H1 (cell line): ENCODE data around the gene BCAS3. TPM values are rescaled to one million over a fixed set of nuclear protein-coding genes. Genes with fewer than 3 reads are reported as not detected.

ENCODE experiments used
- CTCF ChIA-PET: fragments of 300-600 bp; sonication (Branson Sonifier 250); formaldehyde crosslinking; loops from one replicate; lab custom pipeline; 2021; ENCODE audit not compliant: partially characterized antibody; lab: Charles Lee
- POLR2A ChIA-PET: fragments of 300-600 bp; sonication (Branson Sonifier 250); formaldehyde crosslinking; loops from one replicate; lab custom pipeline; 2021; ENCODE audit warnings: inconsistent platforms; ENCODE audit not compliant: partially characterized antibody; lab: Charles Lee
- DNase-seq, 2 experiments: peaks; one replicate each; pipeline versions ENCODE4 v3.0.0 to v3.0.0-alpha.2; 2010 to 2022; ENCODE audit warnings: low spot score in 2 of 2, low read depth in 1 of 2, mixed read lengths in 1 of 2
- FAIRE-seq: peaks from 2 replicates; lab custom pipeline; 2011; peaks lifted over from hg19 to GRCh38; lab: Jason Lieb, UNC
- H2AFZ ChIP-seq: 2 replicates; pipeline ENCODE4 v1.8.1; 2012; ENCODE audit warnings: low read length, inconsistent platforms
- H2AK5ac ChIP-seq: 2 replicates; pipeline ENCODE4 v1.6.1; 2013; ENCODE audit warnings: low read depth, low read length
- H2BK120ac ChIP-seq: replicated peaks from 2 replicates; pipeline ENCODE3; 2013; ENCODE audit warnings: low read depth, low read length, inconsistent platforms
- H2BK12ac ChIP-seq: 2 replicates; pipeline ENCODE4 v1.6.1; 2013; ENCODE audit warnings: low read depth, low read length
- H2BK15ac ChIP-seq: 2 replicates; pipeline ENCODE4 v1.6.1; 2013; ENCODE audit warnings: low read length
- H2BK20ac ChIP-seq: 2 replicates; pipeline ENCODE4 v1.6.1; 2013; ENCODE audit warnings: low read length
- H2BK5ac ChIP-seq: 2 replicates; pipeline ENCODE4 v1.6.1; 2013; ENCODE audit warnings: low read depth, low read length
- H3K14ac ChIP-seq: 2 replicates; pipeline ENCODE4 v1.6.1; 2013; ENCODE audit warnings: inconsistent platforms; ENCODE audit not compliant: insufficient read length
- H3K18ac ChIP-seq: 2 replicates; pipeline ENCODE4 v1.6.1; 2013; ENCODE audit warnings: low read length; ENCODE audit errors: extremely low read depth
- H3K23ac ChIP-seq: 2 replicates; pipeline ENCODE4 v1.6.1; 2013; ENCODE audit warnings: inconsistent platforms; ENCODE audit not compliant: insufficient read length
- H3K23me2 ChIP-seq: 2 replicates; pipeline ENCODE4 v1.6.1; 2013; ENCODE audit warnings: low read depth, low read length
- H3K27ac ChIP-seq: 2 replicates; pipeline ENCODE4 v1.6.1; 2011; ENCODE audit warnings: low read depth, low read length, inconsistent platforms
- H3K27me3 ChIP-seq, 4 experiments: replicated peaks in 1 of 4; 1 replicate in 1 of 4; 2 replicates in 3 of 4; pipeline versions ENCODE4 v1.6.1 to v1.8.1; 2011 to 2013; ENCODE audit warnings: low read length in 3 of 4, mild to moderate bottlenecking in 3 of 4, inconsistent platforms in 2 of 4, mixed read lengths in 2 of 4, moderate library complexity in 1 of 4; ENCODE audit not compliant: control insufficient read depth in 3 of 4, insufficient read depth in 3 of 4; ENCODE audit errors: extremely low read depth in 1 of 4
- H3K36me3 ChIP-seq, 4 experiments: 2 replicates each; pipeline versions ENCODE4 v1.6.1 to v1.8.1; 2011 to 2013; ENCODE audit warnings: mild to moderate bottlenecking in 4 of 4, low read length in 3 of 4, moderate library complexity in 2 of 4, control low read depth in 1 of 4, inconsistent platforms in 1 of 4; ENCODE audit not compliant: insufficient read depth in 4 of 4, control insufficient read depth in 2 of 4
- H3K4ac ChIP-seq: replicated peaks from 2 replicates; pipeline ENCODE3; 2013; ENCODE audit warnings: low read length, low read depth, mixed read lengths, inconsistent platforms; ENCODE audit not compliant: insufficient read length
- H3K4me1 ChIP-seq, 4 experiments: replicated peaks in 1 of 4; 1 replicate in 1 of 4; 2 replicates in 3 of 4; pipeline versions ENCODE4 v1.6.1 to v1.8.1; 2011 to 2013; ENCODE audit warnings: low read length in 3 of 4, inconsistent platforms in 2 of 4, mixed read lengths in 1 of 4; ENCODE audit not compliant: insufficient read depth in 4 of 4, control insufficient read depth in 3 of 4
- H3K4me2 ChIP-seq, 2 experiments: 2 replicates each; pipeline versions ENCODE4 v1.6.1 to v1.8.1; 2011 to 2013; ENCODE audit warnings: low read depth in 2 of 2, low read length in 2 of 2, control low read depth in 1 of 2, inconsistent platforms in 1 of 2, mild to moderate bottlenecking in 1 of 2; ENCODE audit not compliant: insufficient read depth in 1 of 2
- H3K4me3 ChIP-seq, 4 experiments: fragments of 200-600, 300-600 bp in 1 of 4; sonication (generic), shearing (Covaris generic), sonication (Bioruptor Twin) in 1 of 4; 2 replicates each; pipeline versions ENCODE4 v1.5.1 to v1.8.1; 2011 to 2016; ENCODE audit warnings: low read length in 4 of 4, low read depth in 3 of 4, control low read depth in 2 of 4, inconsistent platforms in 2 of 4, mild to moderate bottlenecking in 2 of 4, mixed read lengths in 1 of 4, moderate library complexity in 1 of 4; ENCODE audit not compliant: insufficient read depth in 2 of 4; ENCODE audit errors: extremely low read depth in 1 of 4
- H3K56ac ChIP-seq: replicated peaks from 2 replicates; pipeline ENCODE3; 2013; ENCODE audit warnings: low read depth, mild to moderate bottlenecking, mixed read lengths, low read length, inconsistent platforms; ENCODE audit not compliant: insufficient read length
- H3K79me1 ChIP-seq: 2 replicates; pipeline ENCODE4 v1.6.1; 2013; ENCODE audit warnings: low read depth, low read length, control low read depth
- H3K79me2 ChIP-seq, 2 experiments: 2 replicates each; pipeline versions ENCODE4 v1.6.1 to v1.8.1; 2012 to 2013; ENCODE audit warnings: low read length in 2 of 2, mild to moderate bottlenecking in 2 of 2, inconsistent platforms in 1 of 2; ENCODE audit not compliant: insufficient read depth in 2 of 2, control insufficient read depth in 1 of 2
- H3K9ac ChIP-seq, 4 experiments: replicated peaks in 1 of 4; 1 replicate in 1 of 4; 2 replicates in 3 of 4; pipeline versions ENCODE4 v1.6.1 to v1.8.1; 2011 to 2013; ENCODE audit warnings: low read depth in 3 of 4, low read length in 3 of 4, control low read depth in 2 of 4, mild to moderate bottlenecking in 2 of 4, moderate library complexity in 2 of 4, inconsistent platforms in 1 of 4; ENCODE audit errors: extremely low read depth in 1 of 4
- H3K9me3 ChIP-seq, 2 experiments: 2 replicates each; pipeline versions ENCODE4 v1.6.1 to v1.8.1; 2012 to 2013; ENCODE audit warnings: mild to moderate bottlenecking in 2 of 2, moderate library complexity in 2 of 2, control low read depth in 1 of 2, inconsistent platforms in 1 of 2, low read depth in 1 of 2, low read length in 1 of 2, mixed read lengths in 1 of 2; ENCODE audit not compliant: insufficient read depth in 2 of 2
- H4K20me1 ChIP-seq, 2 experiments: replicated peaks in 1 of 2; 2 replicates each; pipeline versions ENCODE3 to v1.8.1; 2011 to 2013; ENCODE audit warnings: inconsistent platforms in 2 of 2, low read length in 2 of 2, mild to moderate bottlenecking in 1 of 2; ENCODE audit not compliant: insufficient read depth in 2 of 2, control insufficient read depth in 1 of 2
- H4K5ac ChIP-seq: 2 replicates; pipeline ENCODE4 v1.6.1; 2013; ENCODE audit warnings: low read length, low read depth, mixed read lengths, inconsistent platforms; ENCODE audit not compliant: insufficient read length
- H4K8ac ChIP-seq: 2 replicates; pipeline ENCODE4 v1.8.0; 2013; ENCODE audit warnings: mild to moderate bottlenecking, moderate library complexity, low read length, inconsistent platforms; ENCODE audit not compliant: insufficient read depth; ENCODE audit errors: extremely low read depth
- H4K91ac ChIP-seq: replicated peaks from 2 replicates; pipeline ENCODE3; 2013; ENCODE audit warnings: low read length, mixed read lengths, inconsistent platforms; ENCODE audit not compliant: insufficient read length
- ASH2L ChIP-seq: fragments of 200-600, 300-600 bp; sonication (generic); IDR thresholded peaks from one replicate; pipeline ENCODE4 v1.7.1; 2017; ENCODE audit warnings: low read length
- E2F6 ChIP-seq: IDR thresholded peaks from 2 replicates; pipeline ENCODE4 v1.6.1; 2012; ENCODE audit warnings: inconsistent platforms
- GTF2F1 ChIP-seq: IDR thresholded peaks from 2 replicates; pipeline ENCODE4 v1.6.1; 2012; ENCODE audit warnings: low read depth, low read length, improper control_type of control experiment, borderline replicate concordance
- JUND ChIP-seq: IDR thresholded peaks from 2 replicates; pipeline ENCODE4 v1.6.1; 2011; ENCODE audit warnings: mild to moderate bottlenecking, improper control_type of control experiment, low read length
- NANOG ChIP-seq: IDR thresholded peaks from 2 replicates; pipeline ENCODE4 v1.6.1; 2011; ENCODE audit warnings: low read length, low read depth, mild to moderate bottlenecking, inconsistent platforms; ENCODE audit not compliant: insufficient read depth, poor library complexity, severe bottlenecking
- POLR2AphosphoS5 ChIP-seq: IDR thresholded peaks from 2 replicates; pipeline ENCODE4 v1.6.1; 2011; ENCODE audit warnings: low read depth, low read length
- RAD21 ChIP-seq, 2 experiments: IDR thresholded peaks in 1 of 2; conservative IDR thresholded peaks in 1 of 2; 2 replicates each; pipeline ENCODE4 v1.6.1; 2011; ENCODE audit warnings: low read depth in 2 of 2, low read length in 2 of 2, improper control_type of control experiment in 1 of 2, inconsistent platforms in 1 of 2, mild to moderate bottlenecking in 1 of 2, moderate library complexity in 1 of 2
- RXRA ChIP-seq: IDR thresholded peaks from 2 replicates; pipeline ENCODE4 v1.6.1; 2011; ENCODE audit warnings: low read depth, mild to moderate bottlenecking, low read length, moderate library complexity; ENCODE audit not compliant: insufficient read depth
- TCF12 ChIP-seq: IDR thresholded peaks from 2 replicates; pipeline ENCODE4 v1.6.1; 2011; ENCODE audit warnings: low read depth, mild to moderate bottlenecking, low read length
- WGBS, 2 experiments: shearing (Covaris generic) in 1 of 2; methylation state at CpG; one replicate each; pipeline versions ENCODE4 v1.1.6 to v1.1.7; 2013 to 2015; ENCODE audit warnings: low lambda C conversion rate in 2 of 2, mixed read lengths in 2 of 2, inconsistent platforms in 1 of 2, low coverage in 1 of 2, missing lambda C conversion rate in 1 of 2; ENCODE audit not compliant: insufficient replicate concordance in 2 of 2, insufficient coverage in 1 of 2, insufficient read length in 1 of 2; ENCODE audit errors: extremely low coverage in 1 of 2, missing lambda C conversion rate in 1 of 2; 5-methylcytosine and 5-hydroxymethylcytosine counted together
- polyA plus RNA-seq, 7 experiments: library from polyadenylated mRNA; depleted of rRNA in 3 of 7; stranded (reverse) in 5 of 7; unstranded in 2 of 7; fragments of >200 nt in 5 of 7; fragments of 200-250 nt in 2 of 7; gene quantifications; 1 replicate in 5 of 7; 2 replicates in 1 of 7; 4 replicates in 1 of 7; pipeline versions ENCODE4 v1.2.1 to v1.2.3, GENCODE V29; 2011 to 2013; ENCODE audit warnings: missing spikeins in 2 of 7, mixed read lengths in 2 of 7
- total RNA-seq: library from RNA; stranded (reverse); fragmentation: NEBNext Ultra II Directional; extraction: Animal tissue kit (Norgen Biotek cat#: 25700); gene quantifications from 2 replicates; pipeline ENCODE4 v1.2.1, GENCODE V29; 2021

Gene BCAS3
- total and polyA plus RNA-seq, 2 of the 8 experiments (the other 6 are each of a cell fraction or from before 2014, with no cell fraction given) = 9.9 to 13.3 TPM

- Histone ChIP-seq H2BK15ac (no peak overlapping the region), H2AFZ (no peak overlapping the region), H3K14ac (no peak overlapping the region), H3K27ac (no peak overlapping the region), H3K79me1 (no peaks in the 10 kb centered on the region; the same call in 1 of the 2 replicates), H4K8ac (no peak overlapping the region), H4K5ac (no peak overlapping the region), H2BK5ac (no peak overlapping the region), H3K56ac (no peak overlapping the region), H3K4ac (no peak overlapping the region), H3K79me2 (peaks cover 0 to 18% of the 10 kb centered on the region in 2 experiments; a peak in 2 of 4 replicates), H3K9ac (no peak overlapping the region), H2BK120ac (no peak overlapping the region), H3K23ac (no peak overlapping the region), H2BK20ac (no peak overlapping the region), H3K4me3 (no peak overlapping the region), H3K36me3 (peaks cover 0 to 11% (median 4%) of the 10 kb centered on the region in 4 experiments; a peak in 5 of 8 replicates), H3K27me3 (no peaks in the 10 kb centered on the region), H2BK12ac (no peak overlapping the region), H3K9me3 (no peaks in the 10 kb centered on the region), H3K18ac (no peak overlapping the region), H3K4me1 (no peaks in the 10 kb centered on the region), H4K91ac (no peak overlapping the region), H4K20me1 (no peaks in the 10 kb centered on the region), H3K4me2 (no peak overlapping the region), H3K23me2 (no peaks in the 10 kb centered on the region), H2AK5ac (no peak overlapping the region)
- DNase-seq = no peak
- 96% methylated on average over 1 of the region's 1 CpG; no CpG with 5 or more reads in 1 of the 2 experiments for WGBS, 2 experiments
- POLR2A ChIA-PET = interaction anchor here (0.6 kb wide), 1 partner anchor 306 kb away, joined by 4 read pairs; no protein-coding TSS in a partner anchor
- CTCF ChIA-PET = interaction anchor here (1.1 to 2.0 kb wide), 2 partner anchors 13 to 15 kb away, joined by 4 to 12 read pairs; no protein-coding TSS in a partner anchor
- TF ChIP-seq NANOG = no peak
- no peak for TF ChIP-seq ASH2L
- no peak for TF ChIP-seq GTF2F1
- no peak for TF ChIP-seq RAD21 (IDR thresholded peaks at IDR 0.05 in 1 of 2, conservative IDR thresholded peaks at IDR 0.05 in 1 of 2; ENCODE audit: low read depth in 2 of 2, low read length in 2 of 2)
- TF ChIP-seq RXRA = no peak
- no peak for TF ChIP-seq TCF12
- TF ChIP-seq JUND = no peak
- TF ChIP-seq E2F6 = no peak
- no peak for TF ChIP-seq POLR2AphosphoS5
- FAIRE-seq = no peak
These were observed 24.1 kb upstream of the BCAS3 start for GRCh38 chr17:60653569-60653968.
